HEK293T (cell line): ENCODE data around the gene PHKA1.

Experiments
- CTCF ChIA-PET: fragments of 350-600 bp; formaldehyde crosslinking; extraction: SDS; loops from one replicate; lab custom pipeline; 2021; ENCODE audit warnings: antibody characterized with exemption, inconsistent platforms; lab: Yijun Ruan, JAX
- POLR2A ChIA-PET: fragments of 350-600 bp; formaldehyde crosslinking; extraction: SDS; loops from one replicate; lab custom pipeline; 2020; ENCODE audit warnings: antibody characterized with exemption, inconsistent platforms; lab: Yijun Ruan, JAX
- DNase-seq: peaks from one replicate; pipeline ENCODE4 v3.0.0; 2012; ENCODE audit warnings: mixed read lengths; ENCODE audit errors: extremely low spot score
- ARNT ChIP-seq: fragments of 450-650 bp; IDR thresholded peaks from 2 replicates; pipeline ENCODE4 v1.6.1; 2017; ENCODE audit warnings: mild to moderate bottlenecking
- BHLHE40 ChIP-seq: fragments of 450-650 bp; IDR thresholded peaks from 2 replicates; pipeline ENCODE4 v1.6.1; 2016; ENCODE audit warnings: mild to moderate bottlenecking, moderate library complexity, borderline replicate concordance
- CTBP1 ChIP-seq: fragments of 450-650 bp; IDR thresholded peaks from 2 replicates; pipeline ENCODE4 v1.6.1; 2016; ENCODE audit warnings: borderline replicate concordance
- ELF4 ChIP-seq: fragments of 450-650 bp; IDR thresholded peaks from 2 replicates; pipeline ENCODE4 v1.6.1; 2017; ENCODE audit warnings: antibody characterized with exemption
- FOXA1 ChIP-seq: fragments of 450-650 bp; IDR thresholded peaks from 2 replicates; pipeline ENCODE4 v1.6.1; 2016; ENCODE audit warnings: mild to moderate bottlenecking
- FOXK2 ChIP-seq: fragments of 450-650 bp; IDR thresholded peaks from 2 replicates; pipeline ENCODE4 v1.6.1; 2016; ENCODE audit warnings: mild to moderate bottlenecking
- FOXM1 ChIP-seq: fragments of 450-650 bp; IDR thresholded peaks from 2 replicates; pipeline ENCODE4 v1.6.1; 2017; ENCODE audit warnings: mild to moderate bottlenecking, borderline replicate concordance
- HDGF ChIP-seq: fragments of 450-650 bp; IDR thresholded peaks from 2 replicates; pipeline ENCODE4 v1.6.1; 2017; ENCODE audit warnings: antibody characterized with exemption, borderline replicate concordance
- L3MBTL2 ChIP-seq: fragments of 450-650 bp; conservative IDR thresholded peaks from 2 replicates; pipeline ENCODE4 v1.6.1; 2016; ENCODE audit warnings: mild to moderate bottlenecking
- LEF1 ChIP-seq: fragments of 450-650 bp; IDR thresholded peaks from 2 replicates; pipeline ENCODE4 v1.6.1; 2017; ENCODE audit warnings: mild to moderate bottlenecking, borderline replicate concordance
- NFRKB ChIP-seq: fragments of 450-650 bp; IDR thresholded peaks from 2 replicates; pipeline ENCODE4 v1.6.1; 2016; ENCODE audit warnings: mild to moderate bottlenecking, moderate library complexity
- SP1 ChIP-seq: fragments of 450-650 bp; IDR thresholded peaks from 2 replicates; pipeline ENCODE4 v1.6.1; 2017
- SUZ12 ChIP-seq: fragments of 450-650 bp; IDR thresholded peaks from 2 replicates; pipeline ENCODE4 v1.6.1; 2016; ENCODE audit warnings: mild to moderate bottlenecking
- TARDBP ChIP-seq: fragments of 450-650 bp; IDR thresholded peaks from 2 replicates; pipeline ENCODE4 v1.6.1; 2016
- ZNF384 ChIP-seq: fragments of 450-650 bp; IDR thresholded peaks from 2 replicates; pipeline ENCODE4 v1.6.1; 2016
- TF ChIP-seq, protein P1 (sequence below): fragments of 450-650 bp; IDR thresholded peaks from 2 replicates; pipeline ENCODE4 v1.6.1; 2016

Gene PHKA1

DNA sequence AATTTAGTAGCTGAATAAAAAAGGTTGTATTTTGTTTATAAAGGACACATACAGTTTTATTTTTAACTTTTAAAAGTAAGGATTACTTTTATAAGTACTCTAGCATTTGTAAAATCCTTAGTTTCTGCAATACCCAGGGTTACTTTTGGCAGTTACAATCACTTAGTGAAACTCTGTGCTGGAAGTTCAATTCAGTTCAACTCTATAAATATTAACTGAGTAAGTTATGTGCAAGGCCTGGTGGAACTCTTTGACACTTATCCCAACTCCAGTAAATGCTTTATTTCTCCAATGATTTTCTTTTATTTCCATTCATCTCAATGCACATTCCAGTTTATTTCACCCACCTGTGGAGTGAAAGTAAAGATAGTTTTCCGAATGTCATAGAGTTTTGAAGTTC lies 78.2 kb downstream of the PHKA1 start:
- TF ChIP-seq LEF1 (no peak), SUZ12 (no peak), FOXK2 (no peak)
- TF ChIP-seq, protein P1, sequence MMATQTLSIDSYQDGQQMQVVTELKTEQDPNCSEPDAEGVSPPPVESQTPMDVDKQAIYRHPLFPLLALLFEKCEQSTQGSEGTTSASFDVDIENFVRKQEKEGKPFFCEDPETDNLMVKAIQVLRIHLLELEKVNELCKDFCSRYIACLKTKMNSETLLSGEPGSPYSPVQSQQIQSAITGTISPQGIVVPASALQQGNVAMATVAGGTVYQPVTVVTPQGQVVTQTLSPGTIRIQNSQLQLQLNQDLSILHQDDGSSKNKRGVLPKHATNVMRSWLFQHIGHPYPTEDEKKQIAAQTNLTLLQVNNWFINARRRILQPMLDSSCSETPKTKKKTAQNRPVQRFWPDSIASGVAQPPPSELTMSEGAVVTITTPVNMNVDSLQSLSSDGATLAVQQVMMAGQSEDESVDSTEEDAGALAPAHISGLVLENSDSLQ = no peak
- ChIA-PET CTCF (no interaction called here), POLR2A (no interaction called here)
- DNase-seq = no peak

DNA sequence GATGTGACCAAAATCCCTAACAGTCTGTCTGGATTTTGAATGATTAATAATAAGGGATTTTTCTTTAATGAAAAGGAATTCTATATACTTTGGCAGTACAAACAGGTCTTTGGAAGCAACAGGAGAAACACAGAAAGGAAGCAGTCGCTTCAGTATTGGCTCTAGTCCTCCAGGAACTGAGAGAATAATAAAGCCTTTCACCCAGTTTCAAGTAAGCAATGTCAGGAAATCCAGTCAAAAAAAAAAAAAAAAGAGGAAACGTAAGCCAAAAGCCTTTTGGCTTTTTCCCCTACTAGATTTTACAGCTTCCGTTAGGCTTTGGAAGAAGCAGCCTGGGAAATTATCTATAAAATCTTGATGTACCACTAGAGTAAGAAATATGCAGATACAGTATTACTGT lies 79.8 kb downstream of the PHKA1 start:
- DNase-seq = no peak
- POLR2A ChIA-PET = no interaction called here
- TF ChIP-seq FOXA1 (no peak), ELF4 (no peak), SP1 (no peak), SUZ12 (no peak), TARDBP (no peak), FOXM1 (no peak), BHLHE40 (no peak), ZNF384 (no peak), LEF1 (no peak), ARNT (no peak)
- TF ChIP-seq, protein P1 = no peak
- CTCF ChIA-PET = no interaction called here

DNA sequence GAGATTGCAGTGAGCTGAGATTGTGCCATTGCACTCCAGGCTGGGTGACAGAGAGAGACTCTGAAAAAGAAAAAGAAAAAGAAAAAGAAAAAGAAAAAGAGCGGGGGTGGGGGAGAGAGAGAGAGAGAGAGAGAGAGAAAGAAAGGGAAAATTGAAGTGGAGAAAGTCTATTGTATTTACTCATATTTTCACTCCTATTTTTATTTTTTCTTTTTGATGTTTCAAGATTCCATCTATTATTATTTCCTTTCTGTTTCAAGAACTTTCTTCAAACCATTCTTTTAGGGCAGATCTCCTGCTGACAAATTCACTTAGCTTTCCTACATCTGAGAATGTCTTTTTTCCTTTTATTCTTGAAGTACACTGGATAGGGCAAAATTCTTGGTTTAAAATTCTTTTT lies 83.9 kb downstream of the PHKA1 start:
- CTCF ChIA-PET = no interaction called here
- DNase-seq = no peak
- POLR2A ChIA-PET = no interaction called here
- no peak for TF ChIP-seq ZNF384
- TF ChIP-seq BHLHE40 = no peak
- no peak for TF ChIP-seq FOXA1
- TF ChIP-seq NFRKB = no peak
- no peak for TF ChIP-seq SP1
- no peak for TF ChIP-seq LEF1
- no peak for TF ChIP-seq HDGF
- no peak for TF ChIP-seq FOXM1
- no peak for TF ChIP-seq L3MBTL2
- TF ChIP-seq, protein P1 = no peak
- TF ChIP-seq TARDBP = no peak
- no peak for TF ChIP-seq CTBP1
- TF ChIP-seq SUZ12 = no peak
- TF ChIP-seq FOXK2 = no peak

DNA sequence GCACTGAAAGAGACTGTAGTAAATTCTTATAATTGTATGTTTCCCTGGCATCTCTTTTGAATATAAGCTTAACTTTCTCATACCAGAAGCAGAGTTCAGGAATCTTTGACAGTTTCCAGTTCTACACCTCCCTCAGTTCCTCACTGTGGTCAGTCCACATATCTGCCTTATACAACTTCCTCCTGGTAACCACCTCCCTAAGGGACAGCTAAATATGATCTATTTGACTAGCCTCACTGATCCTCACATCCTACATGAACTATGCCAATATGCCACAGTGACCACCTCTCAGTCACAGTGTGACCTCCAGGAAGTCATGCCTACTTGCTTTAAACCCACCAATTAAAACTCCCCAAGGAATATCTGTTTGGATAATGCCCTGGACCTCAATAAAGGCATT lies 89.9 kb downstream of the PHKA1 start:
- no peak for TF ChIP-seq ZNF384
- no peak for TF ChIP-seq L3MBTL2
- no peak for TF ChIP-seq TARDBP
- TF ChIP-seq SP1 = no peak
- ChIA-PET CTCF (no interaction called here), POLR2A (no interaction called here)
- DNase-seq = no peak

DNA sequence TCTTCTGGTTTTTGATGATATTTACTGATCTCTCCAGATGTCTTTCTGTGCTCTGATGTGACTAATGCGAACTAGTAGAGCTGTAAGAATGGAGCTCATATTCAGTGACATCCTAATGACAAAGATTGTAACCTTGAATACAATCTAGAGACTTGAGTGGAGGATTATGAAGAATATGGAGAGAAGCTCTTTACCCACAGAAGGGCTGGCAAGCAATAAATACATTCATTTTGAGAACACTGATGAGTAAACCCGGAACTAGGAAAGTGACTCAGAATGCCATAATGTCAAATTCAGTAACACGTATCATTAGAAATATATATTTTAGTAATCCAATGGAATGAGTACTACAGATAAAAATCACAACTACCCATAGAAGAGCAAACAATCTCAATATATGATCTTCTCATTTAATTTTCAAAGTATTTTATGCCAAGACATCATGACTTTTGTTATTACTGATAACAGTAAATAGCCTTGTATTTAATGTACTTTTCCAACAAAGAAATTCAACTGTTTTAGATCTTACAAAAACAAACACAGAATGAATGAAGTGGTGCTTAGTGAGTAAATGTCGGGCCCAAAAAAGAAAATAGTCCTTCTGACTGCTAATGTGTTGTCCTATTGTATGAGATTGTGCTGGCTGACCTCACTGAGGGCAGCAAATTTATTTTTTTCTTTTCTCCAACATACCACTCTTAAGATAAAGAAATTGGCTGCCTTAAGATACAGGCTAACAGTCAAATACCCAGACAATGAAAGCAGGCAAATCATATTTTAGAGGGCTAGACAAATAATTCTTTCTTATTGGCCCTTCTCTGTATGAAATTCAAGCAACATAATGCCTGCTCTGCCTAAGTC lies 92.3 kb downstream of the PHKA1 start:
- ChIA-PET POLR2A (interaction anchor here (0.7 kb wide), 1 partner anchor 7 kb away, joined by 3 read pairs; no protein-coding TSS in a partner anchor), CTCF (no interaction called here)
- no peak for DNase-seq
- no peak for TF ChIP-seq FOXM1
- TF ChIP-seq NFRKB = no peak
- no peak for TF ChIP-seq SP1
- no peak for TF ChIP-seq L3MBTL2
- no peak for TF ChIP-seq CTBP1
- no peak for TF ChIP-seq ARNT
- no peak for TF ChIP-seq HDGF
- no peak for TF ChIP-seq SUZ12
- no peak for TF ChIP-seq FOXA1
- TF ChIP-seq BHLHE40 = no peak

DNA sequence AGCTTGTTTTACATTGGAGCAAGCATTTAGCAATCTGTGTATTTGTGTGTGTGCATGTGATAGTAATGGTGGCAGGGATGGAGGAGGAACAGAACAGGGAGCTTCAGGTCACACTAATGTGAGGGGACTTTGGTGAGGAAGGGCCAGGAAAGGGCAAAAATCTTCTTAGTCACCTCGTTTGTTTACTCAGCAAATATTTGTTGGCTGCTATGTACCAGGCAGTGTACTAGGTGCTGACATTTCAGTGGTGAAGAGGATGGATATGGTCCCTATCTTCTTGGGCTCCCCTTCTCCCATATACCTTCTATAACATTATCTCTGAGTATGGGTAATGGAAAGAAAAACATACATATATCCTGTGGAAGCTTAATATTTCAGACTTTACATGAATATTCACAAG lies 92.9 kb downstream of the PHKA1 start:
- ChIA-PET POLR2A (interaction anchor here (0.7 kb wide), 1 partner anchor 8 kb away, joined by 3 read pairs; no protein-coding TSS in a partner anchor), CTCF (no interaction called here)
- no peak for DNase-seq
- no peak for TF ChIP-seq TARDBP
- TF ChIP-seq HDGF = no peak
- TF ChIP-seq, protein P1 = no peak
- TF ChIP-seq SUZ12 = no peak
- TF ChIP-seq FOXM1 = no peak
- no peak for TF ChIP-seq FOXK2
- no peak for TF ChIP-seq ELF4
- no peak for TF ChIP-seq NFRKB
- no peak for TF ChIP-seq ARNT
- no peak for TF ChIP-seq SP1
- TF ChIP-seq CTBP1 = no peak
- TF ChIP-seq ZNF384 = no peak
- TF ChIP-seq FOXA1 = no peak
- no peak for TF ChIP-seq L3MBTL2
- TF ChIP-seq BHLHE40 = no peak
- TF ChIP-seq LEF1 = no peak
